ENCODE results near the gene SYP. TPM values are rescaled to one million over a fixed set of nuclear protein-coding genes. Genes with fewer than 3 reads are reported as not detected.

SYP gene
- total RNA-seq, 1 donor from 2014 or later: 0.27 TPM

- no peak overlapping the region for H3K27ac Mint-ChIP-seq
- no peaks in the 10 kb centered on the region for H3K27me3 Mint-ChIP-seq (ENCODE audit: low read depth)
- TF ChIP-seq, protein P1, sequence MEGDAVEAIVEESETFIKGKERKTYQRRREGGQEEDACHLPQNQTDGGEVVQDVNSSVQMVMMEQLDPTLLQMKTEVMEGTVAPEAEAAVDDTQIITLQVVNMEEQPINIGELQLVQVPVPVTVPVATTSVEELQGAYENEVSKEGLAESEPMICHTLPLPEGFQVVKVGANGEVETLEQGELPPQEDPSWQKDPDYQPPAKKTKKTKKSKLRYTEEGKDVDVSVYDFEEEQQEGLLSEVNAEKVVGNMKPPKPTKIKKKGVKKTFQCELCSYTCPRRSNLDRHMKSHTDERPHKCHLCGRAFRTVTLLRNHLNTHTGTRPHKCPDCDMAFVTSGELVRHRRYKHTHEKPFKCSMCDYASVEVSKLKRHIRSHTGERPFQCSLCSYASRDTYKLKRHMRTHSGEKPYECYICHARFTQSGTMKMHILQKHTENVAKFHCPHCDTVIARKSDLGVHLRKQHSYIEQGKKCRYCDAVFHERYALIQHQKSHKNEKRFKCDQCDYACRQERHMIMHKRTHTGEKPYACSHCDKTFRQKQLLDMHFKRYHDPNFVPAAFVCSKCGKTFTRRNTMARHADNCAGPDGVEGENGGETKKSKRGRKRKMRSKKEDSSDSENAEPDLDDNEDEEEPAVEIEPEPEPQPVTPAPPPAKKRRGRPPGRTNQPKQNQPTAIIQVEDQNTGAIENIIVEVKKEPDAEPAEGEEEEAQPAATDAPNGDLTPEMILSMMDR (IDR thresholded peaks at IDR 0.05; ENCODE audit: unreplicated experiment): no peak
- peaks cover 6% of the 10 kb centered on the region for H3K4me1 Mint-ChIP-seq
- H3K36me3 Mint-ChIP-seq: no peaks in the 10 kb centered on the region
- no peak overlapping the region for H3K4me3 Mint-ChIP-seq
- DNase-seq (ENCODE audit: low spot score in 2 of 2, unreplicated experiment in 2 of 2): no peak
- H3K9me3 Mint-ChIP-seq: peaks cover 7% of the 10 kb centered on the region
Measured at GRCh38 chrX:49233887-49234555, 34.0 kb upstream of the SYP start.

DNA sequence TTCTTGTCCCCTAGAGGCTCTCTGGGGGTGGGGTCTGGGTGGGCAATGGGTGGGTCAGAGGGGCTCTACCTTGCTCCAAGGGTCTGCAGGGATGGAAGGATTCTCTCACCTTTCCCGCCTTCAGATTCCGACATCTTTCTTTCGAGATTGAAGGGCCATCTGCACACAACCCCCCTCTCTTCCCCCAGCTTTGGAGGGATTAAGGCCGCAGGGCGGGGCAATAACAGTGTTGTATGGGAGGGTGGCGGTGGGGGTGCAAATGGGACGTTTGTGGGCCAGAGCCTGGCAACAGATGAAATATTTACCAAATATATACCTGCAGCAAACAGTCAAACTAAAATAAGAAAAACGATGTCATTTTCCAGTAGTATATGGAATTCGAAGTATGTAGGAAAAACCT, 33.2 kb upstream of the SYP start, which contains the start of gene CACNA1F:
Gene CACNA1F (minus strand): TSS at position 165 of the 400 bp plus-strand sequence. CDS start 31 bp downstream, at position 134.
- TF ChIP-seq, protein P1 (IDR thresholded peaks at IDR 0.05; ENCODE audit: unreplicated experiment): no peak

GRCh38 chrX:49232525-49232924, 32.5 kb upstream of the SYP start:
- TF ChIP-seq, protein P1 (IDR thresholded peaks at IDR 0.05; ENCODE audit: unreplicated experiment): no peak
- Mint-ChIP-seq H3K4me1 (peaks cover 6% of the 10 kb centered on the region), H3K36me3 (no peaks in the 10 kb centered on the region), H3K9me3 (peaks cover 12% of the 10 kb centered on the region), H3K27me3 (ENCODE audit: low read depth) (peaks cover 1% of the 10 kb centered on the region), H3K4me3 (no peak overlapping the region), H3K27ac (no peak overlapping the region)
- no peak for DNase-seq (ENCODE audit: low spot score in 2 of 2, unreplicated experiment in 2 of 2)

More for the DNA sequence above, 33.2 kb upstream of the SYP start, which contains the start of gene CACNA1F:
- Mint-ChIP-seq H3K27ac (no peak within 1 kb of the TSS), H3K4me3 (no peak within 1 kb of the TSS), H3K4me1 (peaks cover 6% of the 10 kb centered on the region), H3K9me3 (peaks cover 7% of the 10 kb centered on the region), H3K36me3 (no peaks in the 10 kb centered on the region), H3K27me3 (ENCODE audit: low read depth) (no peaks in the 10 kb centered on the region)
- no peak for DNase-seq (ENCODE audit: low spot score in 2 of 2, unreplicated experiment in 2 of 2)

DNA sequence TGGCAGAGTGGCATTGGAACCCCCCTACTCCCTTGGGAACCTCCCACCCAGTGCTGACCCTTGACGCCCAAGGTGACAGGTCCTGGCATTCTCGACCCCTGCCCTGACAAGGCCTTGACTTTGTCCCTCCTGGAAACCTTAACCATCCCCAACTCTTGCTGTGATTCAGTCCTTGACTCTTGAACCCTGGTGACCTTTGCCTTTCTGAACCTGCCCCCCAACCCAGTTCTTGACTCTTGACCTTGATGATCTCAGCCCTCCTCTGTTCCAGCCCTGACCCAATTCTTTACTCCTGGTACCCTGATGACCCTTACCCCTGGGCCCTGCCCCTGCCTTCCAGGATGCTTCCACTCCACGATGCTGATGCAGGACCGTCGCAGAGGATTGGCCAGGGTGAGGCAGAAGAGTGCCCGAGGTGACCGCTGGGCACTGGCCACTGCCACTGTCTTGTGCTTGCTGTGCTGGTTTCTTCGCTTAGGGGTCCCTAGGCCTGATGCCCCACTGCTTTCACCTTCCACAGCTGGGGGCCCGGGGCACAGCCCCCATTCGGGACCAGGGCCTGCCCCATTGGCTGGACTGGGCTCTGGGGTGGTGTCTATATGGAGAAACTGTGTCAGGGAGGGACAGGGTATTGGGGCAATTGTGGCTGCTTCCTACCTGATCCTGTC, 31.5 kb upstream of the SYP start:
- no peaks in the 10 kb centered on the region for H3K36me3 Mint-ChIP-seq
- peaks cover 14% of the 10 kb centered on the region for H3K9me3 Mint-ChIP-seq
- no peak overlapping the region for H3K27ac Mint-ChIP-seq
- peak overlapping the region; percentile 66 for H3K4me3 Mint-ChIP-seq
- H3K4me1 Mint-ChIP-seq: peaks cover 6% of the 10 kb centered on the region
- H3K27me3 Mint-ChIP-seq (ENCODE audit: low read depth): peaks cover 1% of the 10 kb centered on the region
- DNase-seq (ENCODE audit: low spot score in 2 of 2, unreplicated experiment in 2 of 2): no peak
- TF ChIP-seq, protein P1 (IDR thresholded peaks at IDR 0.05; ENCODE audit: unreplicated experiment): no peak

GRCh38 chrX:49230500-49231232, 30.7 kb upstream of the SYP start:
- H3K9me3 Mint-ChIP-seq: peaks cover 15% of the 10 kb centered on the region
- peaks cover 6% of the 10 kb centered on the region for H3K4me1 Mint-ChIP-seq
- H3K36me3 Mint-ChIP-seq: no peaks in the 10 kb centered on the region
- H3K27me3 Mint-ChIP-seq (ENCODE audit: low read depth): peaks cover 2% of the 10 kb centered on the region
- TF ChIP-seq, protein P1 (IDR thresholded peaks at IDR 0.05; ENCODE audit: unreplicated experiment): no peak
- no peak for DNase-seq (ENCODE audit: low spot score in 2 of 2, unreplicated experiment in 2 of 2)
- H3K4me3 Mint-ChIP-seq: peak overlapping the region; percentile 66
- no peak overlapping the region for H3K27ac Mint-ChIP-seq

Measured in mesothelial cell of epicardium (in vitro differentiated cells).